GM20000 (cell line): ENCODE measurements around the gene HIP1.
A peak's percentile ranks its signal among the peaks of the same experiment; 100 is the strongest.
"Not testable (repeated sequence)": the region's sequence is repeated elsewhere in the genome, so short reads cannot be mapped to it uniquely, and the experiment has no call there.

Experiments used
- DNase-seq: peaks from one replicate; pipeline ENCODE4 v3.0.0; 2012; ENCODE audit warnings: low spot score
- TF ChIP-seq, protein P1 (sequence below): IDR thresholded peaks from 2 replicates; pipeline ENCODE4 v1.5.1; 2012; ENCODE audit warnings: mild to moderate bottlenecking, control low read depth; ENCODE audit errors: extremely low read depth, missing control alignments

The HIP1 gene

DNA sequence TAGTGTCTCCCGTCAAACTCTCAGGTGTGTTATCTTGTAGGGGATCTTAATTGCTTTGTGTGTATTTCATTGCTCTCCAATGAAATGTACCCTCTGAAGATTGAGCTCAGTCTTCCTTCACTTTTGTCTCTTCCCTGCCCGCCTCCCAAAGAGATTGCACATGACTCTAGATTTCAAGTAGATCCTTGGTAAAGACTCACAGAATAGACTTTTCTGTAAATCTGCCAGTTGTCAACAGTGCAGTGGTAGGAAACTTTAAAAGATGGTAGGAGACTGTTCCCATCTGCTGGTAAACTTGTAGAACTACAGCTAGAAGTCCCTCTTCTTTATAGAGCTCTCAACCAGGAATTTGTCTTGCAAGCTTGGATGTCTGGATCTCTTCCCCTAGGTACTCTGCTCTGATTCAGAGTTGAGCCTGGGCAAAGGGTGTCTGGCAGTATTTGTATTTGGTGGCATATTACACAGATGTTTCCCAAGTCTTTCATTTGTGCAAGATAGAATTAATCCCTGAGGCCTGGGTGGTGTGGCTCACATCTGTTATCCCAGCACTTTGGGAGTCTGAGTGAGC, 23.7 kb upstream of the HIP1 start:
- DNase-seq: peak; percentile 76

GRCh38 chr7:75761801-75762200, 23.1 kb upstream of the HIP1 start:
- not testable (repeated sequence) for DNase-seq

More for the DNA sequence above, 23.7 kb upstream of the HIP1 start:
- TF ChIP-seq, protein P1, sequence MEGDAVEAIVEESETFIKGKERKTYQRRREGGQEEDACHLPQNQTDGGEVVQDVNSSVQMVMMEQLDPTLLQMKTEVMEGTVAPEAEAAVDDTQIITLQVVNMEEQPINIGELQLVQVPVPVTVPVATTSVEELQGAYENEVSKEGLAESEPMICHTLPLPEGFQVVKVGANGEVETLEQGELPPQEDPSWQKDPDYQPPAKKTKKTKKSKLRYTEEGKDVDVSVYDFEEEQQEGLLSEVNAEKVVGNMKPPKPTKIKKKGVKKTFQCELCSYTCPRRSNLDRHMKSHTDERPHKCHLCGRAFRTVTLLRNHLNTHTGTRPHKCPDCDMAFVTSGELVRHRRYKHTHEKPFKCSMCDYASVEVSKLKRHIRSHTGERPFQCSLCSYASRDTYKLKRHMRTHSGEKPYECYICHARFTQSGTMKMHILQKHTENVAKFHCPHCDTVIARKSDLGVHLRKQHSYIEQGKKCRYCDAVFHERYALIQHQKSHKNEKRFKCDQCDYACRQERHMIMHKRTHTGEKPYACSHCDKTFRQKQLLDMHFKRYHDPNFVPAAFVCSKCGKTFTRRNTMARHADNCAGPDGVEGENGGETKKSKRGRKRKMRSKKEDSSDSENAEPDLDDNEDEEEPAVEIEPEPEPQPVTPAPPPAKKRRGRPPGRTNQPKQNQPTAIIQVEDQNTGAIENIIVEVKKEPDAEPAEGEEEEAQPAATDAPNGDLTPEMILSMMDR: peak; percentile 35

DNA sequence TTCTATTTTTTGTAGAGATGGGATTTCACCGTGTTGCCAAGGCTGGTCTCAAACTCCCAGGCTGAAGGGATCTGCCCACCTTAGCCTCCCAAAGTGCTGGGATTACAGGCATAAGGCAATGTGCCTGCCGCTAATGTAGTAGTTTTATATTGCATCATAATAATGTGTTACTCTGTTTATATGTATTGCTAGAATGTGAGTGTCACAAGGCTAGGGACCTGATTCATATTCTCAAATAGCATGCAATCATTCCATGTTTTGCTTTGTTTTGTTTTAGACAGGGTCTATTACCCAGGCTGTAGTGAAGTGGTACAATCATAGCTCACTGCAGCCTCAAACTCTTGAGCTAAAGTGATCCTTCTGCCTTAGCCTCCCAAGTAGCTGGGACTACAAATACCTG, 19.8 kb upstream of the HIP1 start:
- TF ChIP-seq, protein P1: no peak

DNA sequence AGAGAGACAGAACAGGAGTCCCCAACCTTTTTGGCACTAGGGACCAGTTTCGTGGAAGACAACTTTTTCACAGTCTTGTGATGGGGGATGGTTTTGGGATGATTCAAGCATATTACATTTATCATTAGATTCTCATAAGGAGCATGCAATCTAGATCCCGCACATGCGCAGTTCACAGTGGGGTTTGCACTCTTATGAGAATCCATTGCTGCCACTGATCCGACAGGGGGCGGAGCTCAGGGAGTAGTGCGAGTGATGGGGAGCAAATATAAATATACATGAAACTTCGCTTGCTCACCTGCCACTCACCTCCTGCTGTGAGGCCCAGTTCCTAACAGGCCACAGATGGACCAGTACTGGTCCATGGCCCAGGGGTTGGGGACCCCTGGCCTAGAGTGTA, 19.1 kb upstream of the HIP1 start:
- TF ChIP-seq, protein P1: no peak
- DNase-seq: no peak

More for the DNA sequence above, 19.8 kb upstream of the HIP1 start:
- no peak for DNase-seq

- DNase-seq: no peak
- TF ChIP-seq, protein P1: peak; percentile 14
These were observed 18.4 kb upstream of the HIP1 start for GRCh38 chr7:75756991-75757676.

GRCh38 chr7:75756206-75756990, 17.7 kb upstream of the HIP1 start:
- DNase-seq: no peak
- TF ChIP-seq, protein P1: no peak

GRCh38 chr7:75743455-75743859, 4.7 kb upstream of the HIP1 start:
- no peak for DNase-seq
- TF ChIP-seq, protein P1: no peak
